Fibroblast of the aortic adventitia (primary cell): ENCODE measurements around the gene RAPGEF6. TPM values are rescaled to one million over a fixed set of nuclear protein-coding genes. Genes with fewer than 3 reads are reported as not detected.
"Not testable (repeated sequence)": the region's sequence is repeated elsewhere in the genome, so short reads cannot be mapped to it uniquely, and the experiment has no call there.

ENCODE experiments used
- DNase-seq: peaks from one replicate; pipeline ENCODE4 v3.0.0-alpha.2; 2010; ENCODE audit warnings: low read depth
- H3K4me3 ChIP-seq: 2 replicates; pipeline ENCODE4 v1.5.1; 2011; ENCODE audit warnings: low read depth, mild to moderate bottlenecking, control low read depth, low read length, moderate library complexity
- CTCF ChIP-seq: IDR thresholded peaks from 2 replicates; pipeline ENCODE4 v1.5.1; 2011; ENCODE audit warnings: mild to moderate bottlenecking, low read length, control low read depth, inconsistent platforms; ENCODE audit not compliant: insufficient read depth
- total RNA-seq: library from RNA; depleted of rRNA; stranded (reverse); fragments of >200 nt; gene quantifications from 2 replicates; pipeline ENCODE4 v1.2.3, GENCODE V29; 2012; ENCODE audit warnings: low replicate concordance

The RAPGEF6 gene
- total RNA-seq, 1 donor: 17.5 TPM

- DNase-seq: no peak
- TF ChIP-seq CTCF: no peak
- H3K4me3 ChIP-seq: no peak overlapping the region
Measured at GRCh38 chr5:131595088-131596033, 39.7 kb downstream of the RAPGEF6 start.

- no peak overlapping the region for H3K4me3 ChIP-seq
- TF ChIP-seq CTCF: no peak
- DNase-seq: peak; percentile 64
Measured at GRCh38 chr5:131593921-131594320, 41.1 kb downstream of the RAPGEF6 start.

GRCh38 chr5:131593436-131593835 lies 41.6 kb downstream of the RAPGEF6 start:
- H3K4me3 ChIP-seq: not testable (repeated sequence)
- peak; percentile 65 for DNase-seq

- no peak overlapping the region for H3K4me3 ChIP-seq
- peak; percentile 93 for TF ChIP-seq CTCF
- DNase-seq: peak; percentile 83
Measured at GRCh38 chr5:131589510-131590348, 45.3 kb downstream of the RAPGEF6 start.

DNA sequence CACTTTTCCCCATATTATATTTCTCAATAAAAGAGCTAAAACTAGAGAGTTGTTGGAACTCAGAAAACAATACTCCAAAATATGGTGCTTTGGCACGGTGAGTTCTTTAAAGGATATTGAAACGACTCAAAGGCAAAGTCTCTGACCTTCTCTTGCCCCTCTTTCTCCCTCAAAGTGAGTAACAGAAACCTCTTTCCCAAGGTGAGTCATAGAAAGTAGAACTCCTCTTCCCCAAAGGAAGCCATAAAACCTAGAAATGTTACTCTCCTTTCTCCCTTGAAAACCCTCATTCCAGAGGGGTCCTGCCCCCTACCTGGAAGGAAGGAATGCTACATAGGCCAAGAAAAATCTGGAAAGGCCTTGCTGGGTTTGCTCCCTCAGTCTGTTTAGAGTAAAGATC lies 47.5 kb downstream of the RAPGEF6 start:
- TF ChIP-seq CTCF: no peak
- H3K4me3 ChIP-seq: no peak overlapping the region
- DNase-seq: no peak

DNA sequence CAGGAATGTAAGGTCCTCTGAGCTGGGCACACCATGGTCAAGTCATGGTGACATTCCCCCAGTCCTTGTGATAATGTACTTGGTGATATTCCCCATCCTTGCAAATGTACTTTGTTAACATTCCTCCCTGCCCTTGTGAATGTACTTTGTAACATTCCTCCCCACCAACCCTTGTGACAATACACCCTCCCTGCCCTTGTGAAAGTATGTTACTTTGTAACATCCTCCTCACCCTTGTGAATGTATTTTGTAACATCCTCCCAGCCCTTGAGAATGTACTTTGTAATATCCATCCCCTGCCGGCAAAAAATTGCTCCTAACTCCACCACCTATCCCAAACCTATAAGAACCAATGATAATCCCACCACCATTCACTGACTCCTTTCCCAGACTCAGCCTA lies 53.3 kb downstream of the RAPGEF6 start:
- H3K4me3 ChIP-seq: no peak overlapping the region
- no peak for DNase-seq
- TF ChIP-seq CTCF: no peak
